CD4-positive, CD25-positive, alpha-beta regulatory T cell (primary cell): Measurements from ENCODE around the gene APOA1. TPM values are rescaled to one million over a fixed set of nuclear protein-coding genes. Genes with fewer than 3 reads are reported as not detected.

Source experiments
- ATAC-seq, 2 donors: fragments of 150-1000 bp; cut with Tn5 transposase; one replicate each; pipeline ENCODE4 v1.10.0; 2021; ENCODE audit warnings: low read depth in 2 of 2, moderate number of reproducible peaks in 2 of 2, moderate library complexity in 1 of 2
- DNase-seq, 3 donors: peaks; one replicate each; pipeline versions ENCODE4 v3.0.0 to v3.0.0-alpha.2; 2012 to 2022; ENCODE audit warnings: mixed read lengths in 1 of 3
- H3K27ac ChIP-seq: one replicate; pipeline ENCODE4 v1.7.0; 2013; ENCODE audit warnings: mild to moderate bottlenecking, low read length; ENCODE audit not compliant: insufficient read depth, poor library complexity, severe bottlenecking
- H3K27me3 ChIP-seq: one replicate; pipeline ENCODE4 v1.7.0; 2013; ENCODE audit warnings: low read length; ENCODE audit not compliant: control insufficient read depth, insufficient read depth
- H3K36me3 ChIP-seq: one replicate; pipeline ENCODE4 v1.7.0; 2013; ENCODE audit warnings: mild to moderate bottlenecking, low read length, moderate library complexity; ENCODE audit not compliant: control insufficient read depth, insufficient read depth
- H3K4me1 ChIP-seq: 2 replicates; pipeline ENCODE4 v1.7.0; 2013; ENCODE audit warnings: mild to moderate bottlenecking, low read length; ENCODE audit not compliant: insufficient read depth, control insufficient read depth, poor library complexity, severe bottlenecking
- H3K4me3 ChIP-seq: one replicate; pipeline ENCODE4 v1.7.0; 2013; ENCODE audit warnings: low read depth, mild to moderate bottlenecking, low read length, moderate library complexity
- H3K9me3 ChIP-seq, 2 experiments: 1 replicate in 1 of 2; 2 replicates in 1 of 2; pipeline ENCODE4 v1.7.0; 2013; ENCODE audit warnings: low read length in 2 of 2, mild to moderate bottlenecking in 1 of 2, moderate library complexity in 1 of 2; ENCODE audit not compliant: control insufficient read depth in 2 of 2
- H3K27ac Mint-ChIP-seq, 3 donors: one replicate each; pipeline ENCODE4 v1.8.0; 2020 to 2022; ENCODE audit warnings: mild to moderate bottlenecking in 3 of 3, mixed read lengths in 3 of 3, moderate library complexity in 2 of 3
- H3K27me3 Mint-ChIP-seq: one replicate; pipeline ENCODE4 v1.8.0; 2022; ENCODE audit warnings: mild to moderate bottlenecking, mixed read lengths
- H3K36me3 Mint-ChIP-seq: one replicate; pipeline ENCODE4 v1.8.0; 2020; ENCODE audit warnings: mixed read lengths
- H3K4me1 Mint-ChIP-seq, 4 donors: one replicate each; pipeline ENCODE4 v1.8.0; 2020 to 2022; ENCODE audit warnings: mixed read lengths in 4 of 4, mild to moderate bottlenecking in 1 of 4
- H3K4me3 Mint-ChIP-seq, 4 donors: one replicate each; pipeline ENCODE4 v1.8.0; 2020 to 2022; ENCODE audit warnings: mild to moderate bottlenecking in 4 of 4, mixed read lengths in 4 of 4, moderate library complexity in 3 of 4
- H3K9me3 Mint-ChIP-seq, 7 donors: one replicate each; pipeline ENCODE4 v1.8.0; 2020 to 2022; ENCODE audit warnings: mixed read lengths in 7 of 7, mild to moderate bottlenecking in 3 of 7, moderate library complexity in 2 of 7
- polyA plus RNA-seq, 4 donors: library from polyadenylated mRNA; unstranded; fragments of 300-500 nt; fragmentation: Illumina TruSeq; gene quantifications; one replicate each; pipeline ENCODE4 v1.2.3, GENCODE V29; 2021
- total RNA-seq: library from RNA; stranded (reverse); gene quantifications from one replicate; pipeline ENCODE4 v1.2.3, GENCODE V29; 2022

The APOA1 gene
- total RNA-seq (not detected), polyA plus RNA-seq (under 1 TPM in 1 of 4 donors, not detected in 3; 0.34 TPM)

- no peaks in the 10 kb centered on the region for H3K36me3 ChIP-seq
- no peaks in the 10 kb centered on the region for H3K36me3 Mint-ChIP-seq
- H3K4me3 Mint-ChIP-seq: peak within 1 kb of the TSS in 1 of 4 donors; percentile 88
- H3K4me1 ChIP-seq: peaks cover 10% of the 10 kb centered on the region
- DNase-seq (no peak), ATAC-seq (no peak)
- no peaks in the 10 kb centered on the region for H3K9me3 ChIP-seq
- H3K27ac Mint-ChIP-seq: peak within 1 kb of the TSS in 2 of 3 donors; percentile 35 to 63
- peaks cover 0 to 28% (median 13%) of the 10 kb centered on the region in 4 donors for H3K4me1 Mint-ChIP-seq
- H3K27ac ChIP-seq: no peak within 1 kb of the TSS
- H3K9me3 Mint-ChIP-seq: peaks cover 0 to 2% (median 0%) of the 10 kb centered on the region in 7 donors
- H3K4me3 ChIP-seq: no peak within 1 kb of the TSS
- no peaks in the 10 kb centered on the region for H3K27me3 ChIP-seq
- H3K27me3 Mint-ChIP-seq: no peaks in the 10 kb centered on the region
Observed at GRCh38 chr11:116837231-116838091, at the start of gene APOA1. APOA1 (minus strand) TSS chr11:116837622; CDS start chr11:116837387, 235 bp downstream.

GRCh38 chr11:116885951-116886655, 48.7 kb upstream of the APOA1 start:
- Mint-ChIP-seq H3K4me3 (no peak overlapping the region), H3K27ac (no peak overlapping the region), H3K9me3 (no peaks in the 10 kb centered on the region), H3K27me3 (no peaks in the 10 kb centered on the region), H3K36me3 (peaks cover 18% of the 10 kb centered on the region), H3K4me1 (peaks cover 7 to 18% (median 13%) of the 10 kb centered on the region in 4 donors)
- peaks cover 6% of the 10 kb centered on the region for H3K4me1 ChIP-seq
- no peak for DNase-seq
- H3K36me3 ChIP-seq: no peaks in the 10 kb centered on the region
- no peaks in the 10 kb centered on the region for H3K27me3 ChIP-seq
- H3K4me3 ChIP-seq: no peak overlapping the region
- no peak for ATAC-seq
- no peaks in the 10 kb centered on the region for H3K9me3 ChIP-seq
- H3K27ac ChIP-seq: no peak overlapping the region

- no peaks in the 10 kb centered on the region for H3K27me3 ChIP-seq
- no peak overlapping the region for H3K4me3 Mint-ChIP-seq
Observed at GRCh38 chr11:116882386-116882785, 45.0 kb upstream of the APOA1 start.

GRCh38 chr11:116881143-116881542, 43.7 kb upstream of the APOA1 start:
- DNase-seq: no peak
- Histone ChIP-seq H3K27ac (no peak overlapping the region), H3K4me3 (no peak overlapping the region), H3K9me3 (no peaks in the 10 kb centered on the region), H3K27me3 (no peaks in the 10 kb centered on the region), H3K36me3 (peaks cover 5% of the 10 kb centered on the region), H3K4me1 (no peaks in the 10 kb centered on the region)
- Mint-ChIP-seq H3K9me3 (no peaks in the 10 kb centered on the region), H3K4me3 (no peak overlapping the region), H3K36me3 (peaks cover 14% of the 10 kb centered on the region), H3K4me1 (peaks cover 0 to 9% (median 6%) of the 10 kb centered on the region in 4 donors), H3K27ac (no peak overlapping the region), H3K27me3 (no peaks in the 10 kb centered on the region)
- no peak for ATAC-seq

More at GRCh38 chr11:116882386-116882785, 45.0 kb upstream of the APOA1 start:
- H3K27ac ChIP-seq: no peak overlapping the region
- H3K36me3 ChIP-seq: no peaks in the 10 kb centered on the region
- ATAC-seq (no peak), DNase-seq (no peak)
- H3K4me3 ChIP-seq: no peak overlapping the region
- H3K27me3 Mint-ChIP-seq: no peaks in the 10 kb centered on the region
- peaks cover 0 to 9% (median 6%) of the 10 kb centered on the region in 4 donors for H3K4me1 Mint-ChIP-seq
- H3K4me1 ChIP-seq: no peaks in the 10 kb centered on the region
- peak overlapping the region in 1 of 3 donors; percentile 65 for H3K27ac Mint-ChIP-seq
- no peaks in the 10 kb centered on the region for H3K9me3 Mint-ChIP-seq
- no peaks in the 10 kb centered on the region for H3K9me3 ChIP-seq
- peaks cover 21% of the 10 kb centered on the region for H3K36me3 Mint-ChIP-seq

GRCh38 chr11:116879800-116880625, 42.6 kb upstream of the APOA1 start:
- Mint-ChIP-seq H3K4me3 (no peak overlapping the region), H3K27me3 (no peaks in the 10 kb centered on the region), H3K36me3 (peaks cover 23% of the 10 kb centered on the region), H3K9me3 (no peaks in the 10 kb centered on the region), H3K27ac (no peak overlapping the region), H3K4me1 (peaks cover 0 to 9% (median 7%) of the 10 kb centered on the region in 4 donors)
- H3K9me3 ChIP-seq: no peaks in the 10 kb centered on the region
- ATAC-seq (peak; percentile 55 to 65), DNase-seq (peak in 2 of 3 donors; percentile 47 to 70)
- H3K4me1 ChIP-seq: no peaks in the 10 kb centered on the region
- H3K36me3 ChIP-seq: peaks cover 16% of the 10 kb centered on the region
- H3K27ac ChIP-seq: no peak overlapping the region
- no peaks in the 10 kb centered on the region for H3K27me3 ChIP-seq
- no peak overlapping the region for H3K4me3 ChIP-seq

- Histone ChIP-seq H3K4me1 (no peaks in the 10 kb centered on the region), H3K36me3 (peaks cover 41% of the 10 kb centered on the region), H3K4me3 (no peak overlapping the region), H3K27ac (no peak overlapping the region), H3K9me3 (no peaks in the 10 kb centered on the region), H3K27me3 (no peaks in the 10 kb centered on the region)
- DNase-seq: no peak
- H3K9me3 Mint-ChIP-seq: peaks cover 0 to 1% (median 0%) of the 10 kb centered on the region in 7 donors
- peak overlapping the region in 1 of 3 donors; percentile 64 for H3K27ac Mint-ChIP-seq
- no peaks in the 10 kb centered on the region for H3K27me3 Mint-ChIP-seq
- H3K4me1 Mint-ChIP-seq: peaks cover 0 to 11% (median 4%) of the 10 kb centered on the region in 4 donors
- no peak for ATAC-seq
- no peak overlapping the region for H3K4me3 Mint-ChIP-seq
- peaks cover 43% of the 10 kb centered on the region for H3K36me3 Mint-ChIP-seq
Observed at GRCh38 chr11:116876656-116877055, 39.2 kb upstream of the APOA1 start.

- H3K4me3 Mint-ChIP-seq: no peak overlapping the region
- ATAC-seq (no peak), DNase-seq (no peak)
- Histone ChIP-seq H3K4me3 (no peak overlapping the region), H3K9me3 (no peaks in the 10 kb centered on the region), H3K36me3 (peaks cover 52% of the 10 kb centered on the region), H3K4me1 (no peaks in the 10 kb centered on the region), H3K27me3 (no peaks in the 10 kb centered on the region), H3K27ac (no peak overlapping the region)
- peak overlapping the region in 2 of 3 donors; percentile 25 to 71 for H3K27ac Mint-ChIP-seq
- peaks cover 0 to 14% (median 2%) of the 10 kb centered on the region in 4 donors for H3K4me1 Mint-ChIP-seq
- H3K9me3 Mint-ChIP-seq: peaks cover 0 to 1% (median 0%) of the 10 kb centered on the region in 7 donors
- no peaks in the 10 kb centered on the region for H3K27me3 Mint-ChIP-seq
- H3K36me3 Mint-ChIP-seq: peaks cover 44% of the 10 kb centered on the region
Observed at GRCh38 chr11:116875194-116875593, 37.8 kb upstream of the APOA1 start.
